ENCODE measurements around the gene GATAD2A. TPM values are rescaled to one million over a fixed set of nuclear protein-coding genes. Genes with fewer than 3 reads are reported as not detected.
A peak's percentile ranks its signal among the peaks of the same experiment; 100 is the strongest.

The GATAD2A gene
- total RNA-seq, 1 donor from 2014 or later: 82.6 TPM

- H3K9me3 Mint-ChIP-seq (ENCODE audit: low read depth): no peaks in the 10 kb centered on the region
- peak overlapping the region; percentile 41 for H3K4me3 Mint-ChIP-seq (ENCODE audit: unreplicated experiment)
- peak; percentile 77 for DNase-seq (ENCODE audit: low spot score)
- peaks cover 15% of the 10 kb centered on the region for H3K36me3 Mint-ChIP-seq (ENCODE audit: low read depth)
- H3K27ac Mint-ChIP-seq (ENCODE audit: unreplicated experiment): peak overlapping the region; percentile 94
- H3K4me1 Mint-ChIP-seq (ENCODE audit: low read depth): peaks cover 72% of the 10 kb centered on the region
- TF ChIP-seq CTCF (IDR thresholded peaks at IDR 0.05): no peak
- H3K27me3 Mint-ChIP-seq (ENCODE audit: low read depth): no peaks in the 10 kb centered on the region
Measured at GRCh38 chr19:19461671-19462622, 56.5 kb downstream of the GATAD2A start.

GRCh38 chr19:19463348-19464117 lies 58.1 kb downstream of the GATAD2A start:
- Mint-ChIP-seq H3K27me3 (ENCODE audit: low read depth) (no peaks in the 10 kb centered on the region), H3K36me3 (ENCODE audit: low read depth) (peaks cover 29% of the 10 kb centered on the region), H3K9me3 (ENCODE audit: low read depth) (peaks cover 13% of the 10 kb centered on the region), H3K4me1 (ENCODE audit: low read depth) (peaks cover 64% of the 10 kb centered on the region), H3K27ac (ENCODE audit: unreplicated experiment) (peak overlapping the region; percentile 95), H3K4me3 (ENCODE audit: unreplicated experiment) (no peak overlapping the region)
- no peak for DNase-seq (ENCODE audit: low spot score)
- TF ChIP-seq CTCF (IDR thresholded peaks at IDR 0.05): no peak

GRCh38 chr19:19464339-19465098 lies 59.0 kb downstream of the GATAD2A start:
- Mint-ChIP-seq H3K4me1 (ENCODE audit: low read depth) (peaks cover 55% of the 10 kb centered on the region), H3K36me3 (ENCODE audit: low read depth) (peaks cover 34% of the 10 kb centered on the region), H3K27me3 (ENCODE audit: low read depth) (no peaks in the 10 kb centered on the region), H3K4me3 (ENCODE audit: unreplicated experiment) (peak overlapping the region; percentile 44), H3K9me3 (ENCODE audit: low read depth) (peaks cover 18% of the 10 kb centered on the region), H3K27ac (ENCODE audit: unreplicated experiment) (peak overlapping the region; percentile 95)
- no peak for TF ChIP-seq CTCF (IDR thresholded peaks at IDR 0.05)
- no peak for DNase-seq (ENCODE audit: low spot score)

- Mint-ChIP-seq H3K4me3 (ENCODE audit: unreplicated experiment) (no peak overlapping the region), H3K27me3 (ENCODE audit: low read depth) (no peaks in the 10 kb centered on the region), H3K36me3 (ENCODE audit: low read depth) (peaks cover 36% of the 10 kb centered on the region), H3K4me1 (ENCODE audit: low read depth) (peaks cover 47% of the 10 kb centered on the region), H3K9me3 (ENCODE audit: low read depth) (peaks cover 18% of the 10 kb centered on the region), H3K27ac (ENCODE audit: unreplicated experiment) (peak overlapping the region; percentile 95)
- no peak for DNase-seq (ENCODE audit: low spot score)
- no peak for TF ChIP-seq CTCF (IDR thresholded peaks at IDR 0.05)
Measured at GRCh38 chr19:19465436-19466070, 60.1 kb downstream of the GATAD2A start.
